AG04450 (cell line): ENCODE measurements around the gene FAM20C. TPM values are rescaled to one million over a fixed set of nuclear protein-coding genes. Genes with fewer than 3 reads are reported as not detected.

ENCODE experiments used
- CTCF ChIA-PET: fragments of 300-600, 350-600 bp; formaldehyde crosslinking; extraction: SDS; loops from one replicate; lab custom pipeline; 2022; ENCODE audit warnings: antibody characterized with exemption, inconsistent platforms; lab: Charles Lee
- POLR2A ChIA-PET: fragments of 350-600 bp; formaldehyde crosslinking; extraction: SDS; loops from one replicate; lab custom pipeline; 2021; ENCODE audit warnings: antibody characterized with exemption, inconsistent platforms; lab: Yijun Ruan, JAX
- DNase-seq: peaks from one replicate; pipeline ENCODE4 v3.0.0-alpha.2; 2011; ENCODE audit warnings: low read depth, low spot score
- H3K27ac ChIP-seq: one replicate; pipeline ENCODE4 v1.5.1; 2012; ENCODE audit warnings: low read depth, low read length, control low read depth
- H3K27me3 ChIP-seq: one replicate; pipeline ENCODE4 v1.6.0; 2012; ENCODE audit warnings: low read length; ENCODE audit not compliant: control insufficient read depth, insufficient read depth
- H3K4me3 ChIP-seq: 2 replicates; pipeline ENCODE4 v1.5.1; 2011; ENCODE audit warnings: mild to moderate bottlenecking, low read depth, low read length, control low read depth
- H3K9me3 ChIP-seq: 2 replicates; pipeline ENCODE4 v1.5.1; 2012; ENCODE audit warnings: low read length; ENCODE audit not compliant: control insufficient read depth, insufficient read depth
- CTCF ChIP-seq: IDR thresholded peaks from 2 replicates; pipeline ENCODE4 v1.5.1; 2011; ENCODE audit warnings: low read depth, low read length, control low read depth, inconsistent platforms
- polyA plus RNA-seq: library from polyadenylated mRNA; depleted of rRNA; stranded (reverse); fragments of >200 nt; gene quantifications from 2 replicates; pipeline ENCODE4 v1.2.3, GENCODE V29; 2011

FAM20C gene
- polyA plus RNA-seq, 1 experiment = 34.5 TPM

GRCh38 chr7:259751-260405 is 67.5 kb downstream of the FAM20C start:
- Histone ChIP-seq H3K9me3 (peaks cover 96% of the 10 kb centered on the region), H3K27ac (no peak overlapping the region), H3K4me3 (no peak overlapping the region), H3K27me3 (no peaks in the 10 kb centered on the region)
- ChIA-PET CTCF (no interaction called here), POLR2A (no interaction called here)
- TF ChIP-seq CTCF = no peak
- no peak for DNase-seq

- no peaks in the 10 kb centered on the region for H3K27me3 ChIP-seq
- no peak for TF ChIP-seq CTCF
- no peak for DNase-seq
- ChIA-PET CTCF (no interaction called here), POLR2A (interaction anchor here (1.1 kb wide), 1 partner anchor 26 kb away, joined by 5 read pairs; no protein-coding TSS in a partner anchor)
- H3K4me3 ChIP-seq = no peak overlapping the region
- H3K27ac ChIP-seq = no peak overlapping the region
- peaks cover 97% of the 10 kb centered on the region for H3K9me3 ChIP-seq
These were observed 68.3 kb downstream of the FAM20C start for GRCh38 chr7:260441-261281.

- Histone ChIP-seq H3K27ac (no peak overlapping the region), H3K27me3 (no peaks in the 10 kb centered on the region), H3K4me3 (no peak overlapping the region), H3K9me3 (peaks cover 97% of the 10 kb centered on the region)
- POLR2A ChIA-PET = interaction anchor here (1.1 kb wide), 1 partner anchor 27 kb away, joined by 5 read pairs; no protein-coding TSS in a partner anchor
- TF ChIP-seq CTCF = no peak
- CTCF ChIA-PET = interaction anchor here (0.9 kb wide), 1 partner anchor 7 kb away, joined by 3 read pairs; no protein-coding TSS in a partner anchor
- DNase-seq = no peak
These were observed 69.2 kb downstream of the FAM20C start for GRCh38 chr7:261341-262250.

- ChIA-PET POLR2A (no interaction called here), CTCF (interaction anchor here (0.6 to 0.9 kb wide), 2 partner anchors 8 to 507 kb away, joined by 3 to 5 read pairs; no protein-coding TSS in a partner anchor)
- no peak for TF ChIP-seq CTCF
- Histone ChIP-seq H3K4me3 (no peak overlapping the region), H3K27ac (no peak overlapping the region), H3K27me3 (no peaks in the 10 kb centered on the region), H3K9me3 (peaks cover 97% of the 10 kb centered on the region)
- no peak for DNase-seq
These were observed 69.8 kb downstream of the FAM20C start for GRCh38 chr7:262251-262572.
